Neural cell (in vitro differentiated cells): ENCODE measurements around the gene ZDHHC9. TPM values are rescaled to one million over a fixed set of nuclear protein-coding genes. Genes with fewer than 3 reads are reported as not detected.

Experiments used
- H2AFZ ChIP-seq: fragments of 200-600, 300-800 bp; sonication (generic), shearing (Covaris generic); 2 replicates; pipeline ENCODE4 v1.6.0; 2014; ENCODE audit warnings: low read depth, mild to moderate bottlenecking, antibody characterized with exemption, low read length, moderate library complexity
- H3F3A ChIP-seq: fragments of 200-600 bp; shearing (Covaris generic); 2 replicates; pipeline ENCODE4 v1.6.1; 2016; ENCODE audit warnings: mild to moderate bottlenecking, moderate library complexity, mixed read lengths, antibody characterized with exemption, low read length; ENCODE audit not compliant: insufficient read depth, poor library complexity, severe bottlenecking
- H3K27ac ChIP-seq: fragments of 200-600, 300-800 bp; sonication (generic), shearing (Covaris generic); 2 replicates; pipeline ENCODE4 v1.5.1; 2014; ENCODE audit warnings: mild to moderate bottlenecking, low read length, moderate library complexity
- H3K27me3 ChIP-seq: fragments of 300-800, 200-600 bp; sonication (generic), shearing (Covaris generic); 2 replicates; pipeline ENCODE4 v1.6.0; 2014; ENCODE audit warnings: mild to moderate bottlenecking, low read depth, low read length, moderate library complexity; ENCODE audit not compliant: insufficient read depth
- H3K36me3 ChIP-seq: fragments of 300-800, 200-600 bp; sonication (generic), shearing (Covaris generic); 2 replicates; pipeline ENCODE4 v1.5.1; 2014; ENCODE audit warnings: mild to moderate bottlenecking, antibody characterized with exemption, low read length, moderate library complexity; ENCODE audit not compliant: insufficient read depth
- H3K4me2 ChIP-seq: fragments of 300-800, 200-600 bp; sonication (generic), shearing (Covaris generic); 2 replicates; pipeline ENCODE4 v1.6.0; 2014; ENCODE audit warnings: mild to moderate bottlenecking, low read length
- H3K4me3 ChIP-seq: fragments of 300-800, 200-600 bp; sonication (generic), shearing (Covaris generic); 2 replicates; pipeline ENCODE4 v1.5.1; 2014; ENCODE audit warnings: mild to moderate bottlenecking, low read length, moderate library complexity
- H3K79me2 ChIP-seq: fragments of 200-600 bp; shearing (Covaris generic); replicated peaks from 2 replicates; pipeline ENCODE4 v1.6.0; 2014; ENCODE audit warnings: mild to moderate bottlenecking, low read length, moderate library complexity; ENCODE audit not compliant: insufficient read depth
- H3K9ac ChIP-seq: fragments of 300-800, 200-600 bp; sonication (generic), shearing (Covaris generic); 2 replicates; pipeline ENCODE4 v1.6.1; 2016; ENCODE audit warnings: mild to moderate bottlenecking, low read length, mixed read lengths
- H3K9me2 ChIP-seq: fragments of 200-600 bp; shearing (Covaris generic); 2 replicates; pipeline ENCODE4 v1.6.1; 2016; ENCODE audit warnings: mild to moderate bottlenecking, low read length, mixed read lengths; ENCODE audit not compliant: insufficient read depth
- H3K9me3 ChIP-seq: fragments of 200-600, 300-800 bp; sonication (generic), shearing (Covaris generic); 2 replicates; pipeline ENCODE4 v1.6.1; 2016; ENCODE audit warnings: mild to moderate bottlenecking, mixed run types, low read length, moderate library complexity, mixed read lengths
- H4K20me1 ChIP-seq: fragments of 200-600 bp; shearing (Covaris generic); 2 replicates; pipeline ENCODE4 v1.6.1; 2016; ENCODE audit warnings: mild to moderate bottlenecking, mixed run types; ENCODE audit not compliant: insufficient read depth
- CTCF ChIP-seq: fragments of 450-650 bp; IDR thresholded peaks from 2 replicates; pipeline ENCODE4 v1.5.1; 2014; ENCODE audit warnings: antibody characterized with exemption, mild to moderate bottlenecking, moderate library complexity; ENCODE audit not compliant: poor library complexity, severe bottlenecking
- EP300 ChIP-seq: fragments of 450-650 bp; conservative IDR thresholded peaks from 2 replicates; pipeline ENCODE4 v1.6.1; 2014; ENCODE audit warnings: antibody characterized with exemption, mild to moderate bottlenecking, moderate library complexity; ENCODE audit not compliant: poor library complexity, severe bottlenecking
- EZH2 ChIP-seq: fragments of 200-600, 300-800 bp; shearing (Covaris generic), sonication (generic); IDR thresholded peaks from 2 replicates; pipeline ENCODE4 v1.6.1; 2014; ENCODE audit warnings: antibody characterized with exemption, low read length, borderline replicate concordance, mild to moderate bottlenecking; ENCODE audit not compliant: insufficient read depth, poor library complexity, severe bottlenecking
- MXI1 ChIP-seq: fragments of 450-650 bp; conservative IDR thresholded peaks from 2 replicates; pipeline ENCODE4 v1.6.1; 2014; ENCODE audit warnings: antibody characterized with exemption, mild to moderate bottlenecking; ENCODE audit not compliant: poor library complexity, severe bottlenecking
- POLR2AphosphoS5 ChIP-seq: IDR thresholded peaks from 2 replicates; pipeline ENCODE4 v1.6.1; 2012
- RAD21 ChIP-seq: fragments of 450-650 bp; conservative IDR thresholded peaks from 2 replicates; pipeline ENCODE4 v1.6.1; 2014; ENCODE audit warnings: antibody characterized with exemption, mild to moderate bottlenecking, moderate library complexity
- REST ChIP-seq: IDR thresholded peaks from 2 replicates; pipeline ENCODE4 v1.6.1; 2012; ENCODE audit warnings: borderline replicate concordance
- SMC3 ChIP-seq: fragments of 450-650 bp; conservative IDR thresholded peaks from 2 replicates; pipeline ENCODE4 v1.6.1; 2014; ENCODE audit warnings: antibody characterized with exemption, mild to moderate bottlenecking, moderate library complexity; ENCODE audit not compliant: poor library complexity
- TAF1 ChIP-seq: IDR thresholded peaks from 2 replicates; pipeline ENCODE4 v1.6.1; 2012; ENCODE audit warnings: low read depth
- polyA plus RNA-seq: library from polyadenylated mRNA; depleted of rRNA; stranded (reverse); fragments of >200 nt; gene quantifications from 2 replicates; pipeline ENCODE4 v1.2.3, GENCODE V29; 2014

Gene ZDHHC9
- polyA plus RNA-seq, 1 donor from 2014 or later: 24.9 TPM

- Histone ChIP-seq H3K27ac (no peak overlapping the region), H3K9me3 (no peaks in the 10 kb centered on the region), H3F3A (no peaks in the 10 kb centered on the region), H3K4me3 (no peak overlapping the region), H3K79me2 (no peaks in the 10 kb centered on the region), H2AFZ (no peak overlapping the region), H4K20me1 (no peaks in the 10 kb centered on the region), H3K9ac (no peak overlapping the region), H3K36me3 (no peaks in the 10 kb centered on the region), H3K27me3 (no peaks in the 10 kb centered on the region), H3K9me2 (no peaks in the 10 kb centered on the region), H3K4me2 (no peak overlapping the region)
- no peak for TF ChIP-seq REST
- no peak for TF ChIP-seq POLR2AphosphoS5
- TF ChIP-seq RAD21: no peak
- TF ChIP-seq MXI1: no peak
- no peak for TF ChIP-seq EP300
- no peak for TF ChIP-seq TAF1
- no peak for TF ChIP-seq SMC3
- no peak for TF ChIP-seq CTCF
- TF ChIP-seq EZH2: no peak
Measured at GRCh38 chrX:129762448-129762847, 81.2 kb downstream of the ZDHHC9 start.

GRCh38 chrX:129761596-129761995 lies 82.1 kb downstream of the ZDHHC9 start:
- no peak overlapping the region for H3K4me3 ChIP-seq
- no peaks in the 10 kb centered on the region for H4K20me1 ChIP-seq
- no peaks in the 10 kb centered on the region for H3K9me2 ChIP-seq
- H3K36me3 ChIP-seq: no peaks in the 10 kb centered on the region
- H2AFZ ChIP-seq: no peak overlapping the region
- no peaks in the 10 kb centered on the region for H3K27me3 ChIP-seq
- H3F3A ChIP-seq: no peaks in the 10 kb centered on the region
- H3K79me2 ChIP-seq: no peaks in the 10 kb centered on the region
- H3K4me2 ChIP-seq: no peak overlapping the region
- H3K27ac ChIP-seq: no peak overlapping the region
- H3K9me3 ChIP-seq: no peaks in the 10 kb centered on the region
- TF ChIP-seq RAD21 (no peak), SMC3 (no peak), MXI1 (no peak), POLR2AphosphoS5 (no peak), EZH2 (no peak), REST (no peak), EP300 (no peak)
- no peak overlapping the region for H3K9ac ChIP-seq
